HG02678 (cell line): ENCODE measurements around the gene PER3.

Source experiments
- ATAC-seq: cut with Tn5 transposase; IDR thresholded peaks from one replicate; pipeline ENCODE4 v1.9.1; 2021; ENCODE audit warnings: mild to moderate bottlenecking, moderate library complexity; ENCODE audit not compliant: unreplicated experiment

PER3 gene

GRCh38 chr1:7831458-7831857 is 47.4 kb downstream of the PER3 start:
- ATAC-seq: no peak

GRCh38 chr1:7833035-7833434 is 48.9 kb downstream of the PER3 start:
- ATAC-seq: no peak

GRCh38 chr1:7838714-7839113 is 54.6 kb downstream of the PER3 start:
- ATAC-seq: no peak

- ATAC-seq: no peak
These were observed 55.4 kb downstream of the PER3 start for GRCh38 chr1:7839526-7839925.

GRCh38 chr1:7842517-7842916 is 58.4 kb downstream of the PER3 start:
- ATAC-seq: no peak

GRCh38 chr1:7845761-7846160 is 61.7 kb downstream of the PER3 start:
- no peak for ATAC-seq

GRCh38 chr1:7846656-7847055 is 62.6 kb downstream of the PER3 start:
- ATAC-seq: no peak

GRCh38 chr1:7847599-7847998 is 63.5 kb downstream of the PER3 start:
- ATAC-seq: no peak

- ATAC-seq: no peak
These were observed 66.7 kb downstream of the PER3 start for GRCh38 chr1:7850786-7851185.

- no peak for ATAC-seq
These were observed 69.0 kb downstream of the PER3 start, which contains the start of gene UTS2 for GRCh38 chr1:7852804-7853683. Gene UTS2 (minus strand): TSS chr1:7853065. CDS start chr1:7853003, 62 bp downstream.

GRCh38 chr1:7853684-7854026 is 69.6 kb downstream of the PER3 start:
- ATAC-seq: no peak

GRCh38 chr1:7856345-7856744 is 72.3 kb downstream of the PER3 start:
- no peak for ATAC-seq

- ATAC-seq: no peak
These were observed 72.9 kb downstream of the PER3 start for GRCh38 chr1:7857000-7857399.

- ATAC-seq: no peak
These were observed 73.9 kb downstream of the PER3 start for GRCh38 chr1:7857985-7858384.

GRCh38 chr1:7859406-7859805 is 75.3 kb downstream of the PER3 start:
- no peak for ATAC-seq

GRCh38 chr1:7860130-7860529 is 76.0 kb downstream of the PER3 start:
- ATAC-seq: no peak

- no peak for ATAC-seq
These were observed 77.4 kb downstream of the PER3 start for GRCh38 chr1:7861452-7861851.

GRCh38 chr1:7862211-7863060 is 78.3 kb downstream of the PER3 start:
- no peak for ATAC-seq

- ATAC-seq: no peak
These were observed 79.8 kb downstream of the PER3 start for GRCh38 chr1:7863756-7864328.

- ATAC-seq: no peak
These were observed 81.9 kb downstream of the PER3 start for GRCh38 chr1:7865978-7866377.

GRCh38 chr1:7868070-7868780 is 84.1 kb downstream of the PER3 start:
- ATAC-seq: no peak
